HG03045 (cell line): Measurements from ENCODE around the gene GMEB2.

Experiments used
- ATAC-seq: cut with Tn5 transposase; IDR thresholded peaks from one replicate; pipeline ENCODE4 v1.9.1; 2021; ENCODE audit warnings: mild to moderate bottlenecking, moderate library complexity; ENCODE audit not compliant: unreplicated experiment

GMEB2 gene

GRCh38 chr20:63590218-63591146, 36.4 kb downstream of the GMEB2 start:
- ATAC-seq, result no peak

GRCh38 chr20:63589261-63590217, 37.4 kb downstream of the GMEB2 start:
- ATAC-seq, result no peak

GRCh38 chr20:63588641-63589041, 38.3 kb downstream of the GMEB2 start:
- no peak for ATAC-seq

GRCh38 chr20:63587776-63588591, 38.9 kb downstream of the GMEB2 start:
- ATAC-seq, result no peak

GRCh38 chr20:63587256-63587655, 39.6 kb downstream of the GMEB2 start:
- no peak for ATAC-seq

- no peak for ATAC-seq
Observed at GRCh38 chr20:63586797-63587196, 40.1 kb downstream of the GMEB2 start.

- ATAC-seq, result no peak
Observed at GRCh38 chr20:63585616-63586565, 41.0 kb downstream of the GMEB2 start.

GRCh38 chr20:63582382-63583063, 44.4 kb downstream of the GMEB2 start:
- no peak for ATAC-seq

- no peak for ATAC-seq
Observed at GRCh38 chr20:63580796-63581461, 46.0 kb downstream of the GMEB2 start.

- no peak for ATAC-seq
Observed at GRCh38 chr20:63579017-63579694, 47.7 kb downstream of the GMEB2 start.

- no peak for ATAC-seq
Observed at GRCh38 chr20:63578224-63579016, 48.5 kb downstream of the GMEB2 start.

- ATAC-seq, result no peak
Observed at GRCh38 chr20:63577317-63577894, 49.5 kb downstream of the GMEB2 start.

- ATAC-seq, result no peak
Observed at GRCh38 chr20:63576311-63576710, 50.6 kb downstream of the GMEB2 start.

GRCh38 chr20:63574829-63575743, 51.8 kb downstream of the GMEB2 start:
- no peak for ATAC-seq

- no peak for ATAC-seq
Observed at GRCh38 chr20:63574156-63574828, 52.6 kb downstream of the GMEB2 start, which contains the start of gene HELZ2. Gene HELZ2, minus strand, starts transcription at chr20:63574239. Its CDS starts 1,854 bp downstream, at chr20:63572385.
